ENCODE data around the gene TRPM3. TPM values are rescaled to one million over a fixed set of nuclear protein-coding genes. Genes with fewer than 3 reads are reported as not detected.
A peak's percentile ranks its signal among the peaks of the same experiment; 100 is the strongest.

TRPM3 gene
- total RNA-seq, 1 experiment from 2014 or later, result not detected

DNA sequence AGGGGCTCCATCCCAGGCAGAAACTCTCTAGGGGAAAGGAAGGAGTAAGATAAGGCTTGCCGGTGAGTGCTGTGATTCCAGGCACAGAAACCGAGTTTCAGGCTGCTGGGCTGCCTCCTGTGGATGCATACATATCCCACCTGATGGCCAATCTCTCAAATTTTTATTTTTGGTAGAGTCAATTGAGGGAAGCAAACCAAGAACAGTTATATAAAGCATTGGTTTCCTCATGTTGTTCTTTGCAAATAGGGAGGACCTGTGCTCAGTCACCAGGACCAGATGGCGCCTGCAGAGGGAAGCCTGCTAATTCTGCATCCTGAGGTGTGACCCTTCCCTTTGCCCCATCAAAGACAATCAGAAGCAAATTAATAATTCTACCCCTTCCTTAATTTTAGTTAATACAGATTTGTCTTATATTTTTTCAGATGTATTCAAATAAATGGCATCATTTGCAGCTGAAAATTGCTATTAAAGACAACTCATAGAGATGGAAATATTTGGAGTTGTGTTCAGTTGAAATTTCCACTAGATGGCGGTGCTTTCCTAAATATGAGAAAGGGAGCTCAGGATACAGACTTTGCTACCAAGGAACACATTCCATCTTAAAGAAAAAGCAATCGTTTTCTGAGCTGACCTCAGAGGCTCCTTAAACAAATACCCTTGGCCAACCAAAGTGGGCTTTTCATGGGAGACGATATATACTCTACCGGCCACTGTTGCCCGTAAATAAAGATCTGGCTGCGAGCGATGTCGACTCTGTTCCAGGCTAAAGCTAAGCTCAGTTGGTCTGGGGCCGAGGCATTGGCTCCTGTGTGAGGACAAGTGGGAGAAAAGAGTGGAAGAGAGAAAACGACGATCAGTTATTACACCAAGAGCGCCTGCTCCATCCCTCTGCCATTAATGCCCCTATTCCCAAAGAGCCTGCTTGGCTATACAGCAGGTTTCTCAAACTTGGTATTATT, 481.3 kb downstream of the TRPM3 start:
- BruUV-seq (replicated peaks), result no TSS peak
- ChIA-PET POLR2A (ENCODE audit: unreplicated experiment) (no interaction called here), CTCF (interaction anchor here (0.6 kb wide), 2 partner anchors 487 to 522 kb away, joined by 3 to 10 read pairs; no protein-coding TSS in a partner anchor)
- Histone ChIP-seq H3K4me3 (ENCODE audit: low read length) (no peak overlapping the region), H3K27me3 (ENCODE audit: low read length) (no peaks in the 10 kb centered on the region), H3K36me3 (ENCODE audit: low read depth, low read length) (no peaks in the 10 kb centered on the region; the same call in 1 of the 2 replicates), H3K4me2 (ENCODE audit: low read length) (no peak overlapping the region), H3K9ac (ENCODE audit: low read length) (no peak overlapping the region), H3K9me2 (replicated peaks; ENCODE audit: low read length) (no peaks in the 10 kb centered on the region), H3K9me3 (ENCODE audit: low read length) (no peaks in the 10 kb centered on the region), H3F3A (ENCODE audit: low read length, unreplicated experiment) (no peaks in the 10 kb centered on the region), H2AFZ (ENCODE audit: low read length) (no peak overlapping the region), H3K4me1 (ENCODE audit: insufficient read depth, low read length) (no peaks in the 10 kb centered on the region), H4K20me1 (ENCODE audit: low read length) (no peaks in the 10 kb centered on the region), H3K79me2 (ENCODE audit: low read length) (no peaks in the 10 kb centered on the region), H3K27ac (ENCODE audit: low read length) (no peak overlapping the region)
- peak; percentile 65 for DNase-seq
- intact Hi-C loops (cut with micrococcal nuclease), result loop anchor here (1.0 to 5.0 kb wide), 2 partner anchors 362 to 609 kb away; no protein-coding TSS in a partner anchor
- no peak for ATAC-seq
- TF ChIP-seq, protein P1, sequence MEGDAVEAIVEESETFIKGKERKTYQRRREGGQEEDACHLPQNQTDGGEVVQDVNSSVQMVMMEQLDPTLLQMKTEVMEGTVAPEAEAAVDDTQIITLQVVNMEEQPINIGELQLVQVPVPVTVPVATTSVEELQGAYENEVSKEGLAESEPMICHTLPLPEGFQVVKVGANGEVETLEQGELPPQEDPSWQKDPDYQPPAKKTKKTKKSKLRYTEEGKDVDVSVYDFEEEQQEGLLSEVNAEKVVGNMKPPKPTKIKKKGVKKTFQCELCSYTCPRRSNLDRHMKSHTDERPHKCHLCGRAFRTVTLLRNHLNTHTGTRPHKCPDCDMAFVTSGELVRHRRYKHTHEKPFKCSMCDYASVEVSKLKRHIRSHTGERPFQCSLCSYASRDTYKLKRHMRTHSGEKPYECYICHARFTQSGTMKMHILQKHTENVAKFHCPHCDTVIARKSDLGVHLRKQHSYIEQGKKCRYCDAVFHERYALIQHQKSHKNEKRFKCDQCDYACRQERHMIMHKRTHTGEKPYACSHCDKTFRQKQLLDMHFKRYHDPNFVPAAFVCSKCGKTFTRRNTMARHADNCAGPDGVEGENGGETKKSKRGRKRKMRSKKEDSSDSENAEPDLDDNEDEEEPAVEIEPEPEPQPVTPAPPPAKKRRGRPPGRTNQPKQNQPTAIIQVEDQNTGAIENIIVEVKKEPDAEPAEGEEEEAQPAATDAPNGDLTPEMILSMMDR (conservative IDR thresholded peaks at IDR 0.05; ENCODE audit: low read depth, low read length), result peak; percentile 71
- no peak for TF ChIP-seq EZH2 (IDR thresholded peaks at IDR 0.05; ENCODE audit: low read length, unreplicated experiment)

DNA sequence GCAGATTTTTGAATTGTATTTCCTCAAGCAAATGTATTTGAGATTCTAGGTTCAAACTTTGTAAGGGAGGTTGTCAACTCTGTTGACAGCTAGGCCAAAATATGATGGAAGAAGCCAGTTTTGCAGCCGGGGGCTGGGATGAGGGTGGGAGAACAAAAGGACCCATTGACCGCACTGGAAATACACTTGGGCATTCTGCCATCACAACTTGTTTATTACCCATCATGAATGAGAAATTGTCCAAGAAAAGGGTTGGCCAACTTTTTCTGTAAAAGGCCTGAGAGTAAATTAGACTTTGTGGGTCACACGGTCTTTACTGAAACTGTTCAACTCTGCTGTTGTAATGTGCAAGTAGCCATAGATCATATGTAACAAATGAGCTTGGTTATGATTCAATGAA, 485.6 kb downstream of the TRPM3 start:
- Histone ChIP-seq H3K79me2 (ENCODE audit: low read length) (no peaks in the 10 kb centered on the region), H2AFZ (ENCODE audit: low read length) (no peak overlapping the region), H3K27me3 (ENCODE audit: low read length) (no peaks in the 10 kb centered on the region), H3K4me3 (ENCODE audit: low read length) (no peak overlapping the region), H3K36me3 (ENCODE audit: low read depth, low read length) (no peaks in the 10 kb centered on the region; the same call in 1 of the 2 replicates), H3K9me2 (replicated peaks; ENCODE audit: low read length) (no peaks in the 10 kb centered on the region), H3K9me3 (ENCODE audit: low read length) (no peaks in the 10 kb centered on the region), H3F3A (ENCODE audit: low read length, unreplicated experiment) (no peaks in the 10 kb centered on the region), H3K4me2 (ENCODE audit: low read length) (no peak overlapping the region), H4K20me1 (ENCODE audit: low read length) (no peaks in the 10 kb centered on the region), H3K4me1 (ENCODE audit: insufficient read depth, low read length) (no peaks in the 10 kb centered on the region), H3K9ac (ENCODE audit: low read length) (no peak overlapping the region), H3K27ac (ENCODE audit: low read length) (no peak overlapping the region)
- ATAC-seq, result no peak
- no peak for TF ChIP-seq EZH2phosphoT487 (IDR thresholded peaks at IDR 0.05; ENCODE audit: borderline replicate concordance, low read length)
- TF ChIP-seq EZH2 (IDR thresholded peaks at IDR 0.05; ENCODE audit: low read length, unreplicated experiment), result no peak
- TF ChIP-seq, protein P1 (conservative IDR thresholded peaks at IDR 0.05; ENCODE audit: low read depth, low read length), result no peak
- intact Hi-C loops (cut with micrococcal nuclease), result no loop called here
- CTCF ChIA-PET, result no interaction called here
- no peak for DNase-seq
- POLR2A ChIA-PET (ENCODE audit: unreplicated experiment), result no interaction called here
- no TSS peak for BruUV-seq (replicated peaks)

DNA sequence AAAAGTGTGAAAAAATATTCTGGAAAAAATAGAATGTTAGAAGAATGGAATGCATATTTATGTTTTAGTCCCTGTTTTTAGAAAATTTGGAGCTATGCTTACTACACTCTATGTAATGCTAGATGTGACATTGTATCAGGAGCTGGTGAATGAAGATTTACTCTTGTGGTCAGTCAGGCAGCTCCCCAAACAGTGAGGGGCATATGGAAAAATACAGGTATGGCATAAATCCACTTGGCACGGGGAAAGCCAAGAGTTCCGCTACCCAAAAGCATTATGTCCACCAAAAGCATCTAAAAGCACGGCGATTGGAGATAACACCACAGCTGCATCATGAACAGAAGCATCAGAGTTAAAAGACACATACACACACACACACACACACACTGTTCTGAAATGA, 486.7 kb downstream of the TRPM3 start:
- H3K79me2 ChIP-seq (ENCODE audit: low read length), result no peaks in the 10 kb centered on the region
- H3K4me2 ChIP-seq (ENCODE audit: low read length), result no peak overlapping the region
- BruUV-seq (replicated peaks), result no TSS peak
- no peaks in the 10 kb centered on the region for H3K36me3 ChIP-seq (ENCODE audit: low read depth, low read length)
- no peaks in the 10 kb centered on the region for H3K4me1 ChIP-seq (ENCODE audit: insufficient read depth, low read length)
- H3K9me3 ChIP-seq (ENCODE audit: low read length), result no peaks in the 10 kb centered on the region
- H4K20me1 ChIP-seq (ENCODE audit: low read length), result no peaks in the 10 kb centered on the region
- intact Hi-C loops (cut with micrococcal nuclease), result no loop called here
- H3K9ac ChIP-seq (ENCODE audit: low read length), result no peak overlapping the region
- POLR2A ChIA-PET (ENCODE audit: unreplicated experiment), result interaction anchor here (0.6 kb wide), 1 partner anchor 56 kb away, joined by 3 read pairs; no protein-coding TSS in a partner anchor
- TF ChIP-seq EZH2 (IDR thresholded peaks at IDR 0.05; ENCODE audit: low read length, unreplicated experiment) (no peak), EZH2phosphoT487 (IDR thresholded peaks at IDR 0.05; ENCODE audit: borderline replicate concordance, low read length) (no peak)
- TF ChIP-seq, protein P1 (conservative IDR thresholded peaks at IDR 0.05; ENCODE audit: low read depth, low read length), result no peak
- ATAC-seq (no peak), DNase-seq (no peak)
- CTCF ChIA-PET, result no interaction called here
- no peaks in the 10 kb centered on the region for H3F3A ChIP-seq (ENCODE audit: low read length, unreplicated experiment)
- H3K9me2 ChIP-seq (replicated peaks; ENCODE audit: low read length), result no peaks in the 10 kb centered on the region
- no peaks in the 10 kb centered on the region for H3K27me3 ChIP-seq (ENCODE audit: low read length)
- H3K4me3 ChIP-seq (ENCODE audit: low read length), result no peak overlapping the region
- H2AFZ ChIP-seq (ENCODE audit: low read length), result no peak overlapping the region
- H3K27ac ChIP-seq (ENCODE audit: low read length), result no peak overlapping the region

Data from PC-3 (cell line).